ENCODE results near the gene FARP1. TPM values are rescaled to one million over a fixed set of nuclear protein-coding genes. Genes with fewer than 3 reads are reported as not detected.

FARP1 gene
- total and polyA plus RNA-seq, 2 of the 13 experiments (the other 11 are each of a cell fraction or from before 2014, with no cell fraction given) = 70.6 to 126 TPM

DNA sequence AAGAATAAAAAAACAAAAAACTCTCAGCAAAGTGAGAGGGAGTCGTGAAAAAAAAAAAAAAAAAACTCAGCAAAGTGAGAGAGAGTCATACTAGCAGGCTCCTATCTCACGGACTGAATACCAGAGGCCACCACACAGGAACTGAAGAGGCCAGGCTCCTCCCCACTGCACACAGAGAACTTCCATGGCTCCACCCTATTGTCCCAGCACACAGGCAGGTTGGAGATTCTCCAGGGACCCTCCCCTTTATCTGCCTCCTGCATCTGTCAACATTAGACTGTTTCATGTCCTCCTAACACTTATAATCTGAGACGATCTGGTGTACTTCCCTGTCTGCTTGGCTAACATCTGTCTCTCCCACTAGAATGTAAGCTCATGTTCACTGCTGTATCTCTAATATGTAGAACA, 37.0 kb upstream of the FARP1 start (continued):
- TF ChIP-seq, protein P1, sequence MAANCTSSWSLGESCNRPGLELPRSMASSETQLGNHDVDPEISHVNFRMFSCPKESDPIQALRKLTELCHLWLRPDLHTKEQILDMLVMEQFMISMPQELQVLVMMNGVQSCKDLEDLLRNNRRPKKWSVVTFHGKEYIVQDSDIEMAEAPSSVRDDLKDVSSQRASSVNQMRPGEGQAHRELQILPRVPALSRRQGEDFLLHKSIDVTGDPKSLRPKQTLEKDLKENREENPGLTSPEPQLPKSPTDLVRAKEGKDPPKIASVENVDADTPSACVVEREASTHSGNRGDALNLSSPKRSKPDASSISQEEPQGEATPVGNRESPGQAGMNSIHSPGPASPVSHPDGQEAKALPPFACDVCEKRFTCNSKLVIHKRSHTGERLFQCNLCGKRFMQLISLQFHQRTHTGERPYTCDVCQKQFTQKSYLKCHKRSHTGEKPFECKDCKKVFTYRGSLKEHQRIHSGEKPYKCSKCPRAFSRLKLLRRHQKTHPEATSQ (CRISPR knock-in tag; IDR thresholded peaks at IDR 0.05; ENCODE audit: borderline replicate concordance) = no peak
- TF ChIP-seq NR2F6 (IDR thresholded peaks at IDR 0.05) (no peak), NR2F6 (CRISPR knock-in tag; IDR thresholded peaks at IDR 0.05) (peak; percentile 47), ZNF121 (CRISPR knock-in tag; IDR thresholded peaks at IDR 0.05) (0 out of 2 replicates have a peak, but pooled peaks have one; percentile 34), SP4 (CRISPR knock-in tag; IDR thresholded peaks at IDR 0.05) (0 out of 2 replicates have a peak, but pooled peaks have one; percentile 38), HOXA3 (CRISPR knock-in tag; IDR thresholded peaks at IDR 0.05) (peak; percentile 26; the same call in 1 of the 2 replicates), SSRP1 (CRISPR knock-in tag; IDR thresholded peaks at IDR 0.05) (no peak), MED1 (CRISPR knock-in tag; IDR thresholded peaks at IDR 0.05) (peak; percentile 66), ZNF234 (CRISPR knock-in tag; conservative IDR thresholded peaks at IDR 0.05) (no peak), POLR2G (IDR thresholded peaks at IDR 0.05; ENCODE audit: low read depth, low read length) (peak; percentile 55), HMG20A (CRISPR knock-in tag; IDR thresholded peaks at IDR 0.05; ENCODE audit: borderline replicate concordance) (peak; percentile 13; the same call in 1 of the 2 replicates), MIXL1 (CRISPR knock-in tag; IDR thresholded peaks at IDR 0.05) (peak; percentile 20; the same call in 1 of the 2 replicates), ATF1 (CRISPR knock-in tag; IDR thresholded peaks at IDR 0.05) (0 out of 2 replicates have a peak, but pooled peaks have one; percentile 22), SOX6 (IDR thresholded peaks at IDR 0.05) (no peak), SOX6 (CRISPR knock-in tag; IDR thresholded peaks at IDR 0.05) (peak; percentile 44; the same call in 1 of the 2 replicates), RORA (CRISPR knock-in tag; IDR thresholded peaks at IDR 0.05) (no peak)
- TF ChIP-seq, protein P2, sequence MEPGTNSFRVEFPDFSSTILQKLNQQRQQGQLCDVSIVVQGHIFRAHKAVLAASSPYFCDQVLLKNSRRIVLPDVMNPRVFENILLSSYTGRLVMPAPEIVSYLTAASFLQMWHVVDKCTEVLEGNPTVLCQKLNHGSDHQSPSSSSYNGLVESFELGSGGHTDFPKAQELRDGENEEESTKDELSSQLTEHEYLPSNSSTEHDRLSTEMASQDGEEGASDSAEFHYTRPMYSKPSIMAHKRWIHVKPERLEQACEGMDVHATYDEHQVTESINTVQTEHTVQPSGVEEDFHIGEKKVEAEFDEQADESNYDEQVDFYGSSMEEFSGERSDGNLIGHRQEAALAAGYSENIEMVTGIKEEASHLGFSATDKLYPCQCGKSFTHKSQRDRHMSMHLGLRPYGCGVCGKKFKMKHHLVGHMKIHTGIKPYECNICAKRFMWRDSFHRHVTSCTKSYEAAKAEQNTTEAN (CRISPR knock-in tag; conservative IDR thresholded peaks at IDR 0.05) = no peak
- TF ChIP-seq, protein P3, sequence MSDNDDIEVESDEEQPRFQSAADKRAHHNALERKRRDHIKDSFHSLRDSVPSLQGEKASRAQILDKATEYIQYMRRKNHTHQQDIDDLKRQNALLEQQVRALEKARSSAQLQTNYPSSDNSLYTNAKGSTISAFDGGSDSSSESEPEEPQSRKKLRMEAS (IDR thresholded peaks at IDR 0.05) = peak; percentile 35; the same call in 1 of the 2 replicates
- TF ChIP-seq, protein P4, sequence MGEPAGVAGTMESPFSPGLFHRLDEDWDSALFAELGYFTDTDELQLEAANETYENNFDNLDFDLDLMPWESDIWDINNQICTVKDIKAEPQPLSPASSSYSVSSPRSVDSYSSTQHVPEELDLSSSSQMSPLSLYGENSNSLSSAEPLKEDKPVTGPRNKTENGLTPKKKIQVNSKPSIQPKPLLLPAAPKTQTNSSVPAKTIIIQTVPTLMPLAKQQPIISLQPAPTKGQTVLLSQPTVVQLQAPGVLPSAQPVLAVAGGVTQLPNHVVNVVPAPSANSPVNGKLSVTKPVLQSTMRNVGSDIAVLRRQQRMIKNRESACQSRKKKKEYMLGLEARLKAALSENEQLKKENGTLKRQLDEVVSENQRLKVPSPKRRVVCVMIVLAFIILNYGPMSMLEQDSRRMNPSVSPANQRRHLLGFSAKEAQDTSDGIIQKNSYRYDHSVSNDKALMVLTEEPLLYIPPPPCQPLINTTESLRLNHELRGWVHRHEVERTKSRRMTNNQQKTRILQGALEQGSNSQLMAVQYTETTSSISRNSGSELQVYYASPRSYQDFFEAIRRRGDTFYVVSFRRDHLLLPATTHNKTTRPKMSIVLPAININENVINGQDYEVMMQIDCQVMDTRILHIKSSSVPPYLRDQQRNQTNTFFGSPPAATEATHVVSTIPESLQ (CRISPR knock-in tag; conservative IDR thresholded peaks at IDR 0.05) = no peak
- TF ChIP-seq, protein P5, sequence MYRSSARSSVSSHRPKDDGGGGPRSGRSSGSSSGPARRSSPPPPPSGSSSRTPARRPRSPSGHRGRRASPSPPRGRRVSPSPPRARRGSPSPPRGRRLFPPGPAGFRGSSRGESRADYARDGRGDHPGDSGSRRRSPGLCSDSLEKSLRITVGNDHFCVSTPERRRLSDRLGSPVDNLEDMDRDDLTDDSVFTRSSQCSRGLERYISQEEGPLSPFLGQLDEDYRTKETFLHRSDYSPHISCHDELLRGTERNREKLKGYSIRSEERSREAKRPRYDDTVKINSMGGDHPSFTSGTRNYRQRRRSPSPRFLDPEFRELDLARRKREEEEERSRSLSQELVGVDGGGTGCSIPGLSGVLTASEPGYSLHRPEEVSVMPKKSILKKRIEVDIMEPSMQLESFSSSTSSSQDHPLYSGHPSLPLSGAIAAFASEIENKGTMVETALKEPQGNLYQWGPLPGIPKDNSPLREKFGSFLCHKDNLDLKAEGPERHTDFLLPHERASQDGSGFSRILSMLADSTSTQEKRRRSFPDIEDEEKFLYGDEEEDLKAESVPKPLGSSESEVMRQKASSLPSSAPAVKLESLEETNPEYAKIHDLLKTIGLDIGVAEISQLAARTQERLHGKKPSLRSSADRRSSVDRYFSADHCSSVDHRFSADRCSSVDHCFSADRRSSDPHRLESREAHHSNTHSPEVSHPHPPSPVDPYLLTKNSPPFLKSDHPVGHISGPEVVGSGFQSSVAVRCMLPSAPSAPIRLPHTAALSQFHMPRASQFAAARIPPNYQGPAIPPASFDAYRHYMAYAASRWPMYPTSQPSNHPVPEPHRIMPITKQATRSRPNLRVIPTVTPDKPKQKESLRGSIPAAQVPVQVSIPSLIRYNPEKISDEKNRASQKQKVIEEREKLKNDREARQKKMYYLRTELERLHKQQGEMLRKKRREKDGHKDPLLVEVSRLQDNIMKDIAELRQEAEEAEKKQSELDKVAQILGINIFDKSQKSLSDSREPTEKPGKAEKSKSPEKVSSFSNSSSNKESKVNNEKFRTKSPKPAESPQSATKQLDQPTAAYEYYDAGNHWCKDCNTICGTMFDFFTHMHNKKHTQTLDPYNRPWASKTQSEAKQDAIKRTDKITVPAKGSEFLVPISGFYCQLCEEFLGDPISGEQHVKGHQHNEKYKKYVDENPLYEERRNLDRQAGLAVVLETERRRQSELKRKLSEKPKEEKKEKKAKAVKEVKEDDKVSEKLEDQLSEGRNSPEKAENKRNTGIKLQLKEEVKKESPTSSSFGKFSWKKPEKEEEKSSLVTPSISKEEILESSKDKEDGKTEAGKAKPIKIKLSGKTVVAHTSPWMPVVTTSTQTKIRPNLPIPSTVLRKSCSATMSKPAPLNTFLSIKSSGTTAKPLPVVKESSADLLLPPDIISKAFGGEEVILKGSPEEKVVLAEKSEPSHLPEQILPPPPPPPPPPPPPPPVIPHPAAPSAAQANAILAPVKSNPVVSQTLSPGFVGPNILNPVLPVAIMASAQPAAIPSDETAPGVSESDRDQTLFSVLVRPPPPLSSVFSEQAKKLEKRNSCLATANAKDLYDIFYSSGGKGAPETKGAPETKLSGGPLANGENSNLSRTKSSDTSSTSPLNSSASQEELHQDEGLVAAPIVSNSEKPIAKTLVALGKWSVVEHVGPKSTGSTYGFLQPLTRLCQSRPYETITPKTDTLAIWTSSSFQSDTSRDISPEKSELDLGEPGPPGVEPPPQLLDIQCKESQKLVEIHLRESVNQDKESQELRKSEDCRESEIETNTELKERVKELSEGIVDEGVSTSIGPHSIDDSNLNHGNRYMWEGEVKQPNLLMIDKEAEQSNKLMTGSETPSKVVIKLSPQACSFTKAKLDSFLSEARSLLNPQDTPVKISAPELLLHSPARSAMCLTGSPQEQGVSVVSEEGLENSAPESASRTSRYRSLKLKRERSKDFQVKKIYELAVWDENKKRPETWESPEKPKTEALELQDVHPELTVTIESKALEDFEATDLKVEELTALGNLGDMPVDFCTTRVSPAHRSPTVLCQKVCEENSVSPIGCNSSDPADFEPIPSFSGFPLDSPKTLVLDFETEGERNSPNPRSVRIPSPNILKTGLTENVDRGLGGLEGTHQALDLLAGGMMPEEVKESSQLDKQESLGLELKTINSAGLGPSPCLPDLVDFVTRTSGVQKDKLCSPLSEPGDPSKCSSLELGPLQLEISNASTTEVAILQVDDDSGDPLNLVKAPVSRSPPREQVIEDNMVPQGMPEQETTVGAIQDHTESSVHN (CRISPR knock-in tag; IDR thresholded peaks at IDR 0.05) = no peak

Data from HepG2 (cell line).